NCI-H146 (cell line): Measurements from ENCODE around the gene SSC5D.

Experiments
- DNase-seq: peaks from one replicate; lab custom pipeline; 2025; lab: John Stamatoyannopoulos, UW

The SSC5D gene

GRCh38 chr19:55455576-55456235 is 32.5 kb upstream of the SSC5D start:
- no peak for DNase-seq

GRCh38 chr19:55456347-55456746 is 31.9 kb upstream of the SSC5D start:
- no peak for DNase-seq

- DNase-seq: no peak
Measured at GRCh38 chr19:55457683-55458457, 30.4 kb upstream of the SSC5D start.

- no peak for DNase-seq
Measured at GRCh38 chr19:55459551-55459949, 28.7 kb upstream of the SSC5D start.

GRCh38 chr19:55459950-55460657 is 28.1 kb upstream of the SSC5D start:
- DNase-seq: peak; percentile 57

- DNase-seq: peak; percentile 84
Measured at GRCh38 chr19:55460670-55461258, 27.5 kb upstream of the SSC5D start.

- peak; percentile 100 for DNase-seq
Measured at GRCh38 chr19:55461259-55461973, 26.8 kb upstream of the SSC5D start, which contains the start of gene ISOC2. Gene ISOC2, minus strand, starts transcription at chr19:55461642. Its CDS starts 5,156 bp downstream, at chr19:55456486.

GRCh38 chr19:55461974-55462626 is 26.1 kb upstream of the SSC5D start:
- DNase-seq: peak; percentile 35

GRCh38 chr19:55462722-55463121 is 25.5 kb upstream of the SSC5D start:
- DNase-seq: no peak

GRCh38 chr19:55463583-55464031 is 24.6 kb upstream of the SSC5D start:
- no peak for DNase-seq

GRCh38 chr19:55464039-55464661 is 24.1 kb upstream of the SSC5D start:
- no peak for DNase-seq

- peak; percentile 76 for DNase-seq
Measured at GRCh38 chr19:55464662-55465054, 23.6 kb upstream of the SSC5D start, which contains the start of gene C19orf85. Gene C19orf85, minus strand, starts transcription at chr19:55464751. Its CDS starts 197 bp downstream, at chr19:55464554.

GRCh38 chr19:55465460-55466240 is 22.6 kb upstream of the SSC5D start:
- DNase-seq: no peak

GRCh38 chr19:55466241-55466614 is 22.0 kb upstream of the SSC5D start:
- no peak for DNase-seq

GRCh38 chr19:55467236-55468053 is 20.8 kb upstream of the SSC5D start:
- DNase-seq: no peak

GRCh38 chr19:55468054-55468393 is 20.2 kb upstream of the SSC5D start:
- no peak for DNase-seq

GRCh38 chr19:55471266-55471665 is 17.0 kb upstream of the SSC5D start:
- DNase-seq: peak; percentile 85

- no peak for DNase-seq
Measured at GRCh38 chr19:55472463-55472862, 15.8 kb upstream of the SSC5D start.
